ENCODE measurements around the gene RIPK3. TPM values are rescaled to one million over a fixed set of nuclear protein-coding genes. Genes with fewer than 3 reads are reported as not detected.

RIPK3 gene
- total and polyA plus RNA-seq, 4 experiments from 2014 or later = 6.2 to 63.5 (median 39.8) TPM

DNA sequence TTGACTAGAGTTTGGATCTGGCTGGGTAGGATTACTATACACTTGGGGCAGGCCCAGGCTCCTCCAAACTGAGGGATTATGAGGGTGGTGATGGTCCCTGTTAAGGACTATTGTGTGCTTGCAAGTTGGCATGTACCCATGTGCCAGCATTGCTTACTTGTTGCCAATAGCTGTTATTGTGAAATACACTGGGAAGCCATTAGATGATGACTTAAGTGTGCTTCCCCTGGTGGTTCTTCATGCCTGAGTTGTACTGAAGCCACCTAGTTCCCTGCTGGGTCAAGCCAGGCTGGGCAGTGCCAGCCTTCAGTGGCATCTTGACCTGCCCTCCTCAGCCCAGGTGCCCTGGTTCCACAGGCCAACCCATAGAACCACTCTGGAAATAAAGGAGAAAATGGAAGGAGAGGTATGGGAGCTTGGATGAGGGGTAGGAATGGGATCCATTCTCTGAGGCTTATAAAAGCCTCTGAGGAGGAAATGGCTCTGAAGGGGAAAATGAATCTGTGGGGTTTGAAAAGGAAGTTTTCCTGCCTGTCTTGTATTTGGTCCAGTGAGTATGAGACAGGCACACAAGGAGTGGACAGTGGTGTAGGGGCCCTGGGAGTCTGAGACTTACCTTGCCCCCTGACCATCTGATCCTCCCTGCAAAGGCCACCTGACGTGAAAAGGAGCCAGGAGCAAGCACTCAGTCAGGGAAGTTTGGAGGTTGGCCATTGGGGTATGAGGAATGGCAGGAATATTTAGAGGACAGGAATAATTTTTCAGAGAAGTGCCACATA is 27.8 kb downstream of the RIPK3 start:
- no peaks in the 10 kb centered on the region for H3K27me3 ChIP-seq (ENCODE audit: insufficient read depth, low read length)
- Mint-ChIP-seq H3K4me1 (peaks cover 58 to 85% (median 73%) of the 10 kb centered on the region in 4 donors), H3K9me3 (peaks cover 0 to 1% (median 0%) of the 10 kb centered on the region in 8 donors), H3K36me3 (peaks cover 6 to 11% of the 10 kb centered on the region in 2 donors), H3K4me3 (peak overlapping the region; percentile 83 to 94 (median 88)), H3K27me3 (no peaks in the 10 kb centered on the region), H3K27ac (peak overlapping the region; percentile 90 to 97 (median 95))
- H3K27ac ChIP-seq (ENCODE audit: low read depth, low read length) = peak overlapping the region; percentile 72
- POLR2A ChIA-PET (ENCODE audit: partially characterized antibody) = interaction anchor here (0.8 to 8.5 kb wide), 19 partner anchors 9 to 303 kb away, joined by 3 to 108 read pairs (median 11); partner anchors contain the start of genes CBLN3, CHMP4A, DCAF11 and DHRS1
- peaks cover 71% of the 10 kb centered on the region for H3K4me1 ChIP-seq (ENCODE audit: insufficient read depth, low read length)
- peak overlapping the region; percentile 55 to 58 for H3K4me3 ChIP-seq (ENCODE audit: low read length in 2 of 2)
- intact Hi-C loops (cut with micrococcal nuclease) = loop anchor here (1.0 to 5.0 kb wide), 3 partner anchors 20 to 120 kb away; partner anchors contain the start of gene TINF2
- DNase-seq = peak in 2 of 5 donors; percentile 27 to 51
- CTCF ChIA-PET (ENCODE audit: partially characterized antibody) = interaction anchor here (0.9 to 18.5 kb wide), 7 partner anchors 13 to 120 kb away, joined by 3 to 556 read pairs (median 24); partner anchors contain the start of genes ADCY4, DHRS1, NOP9 and RIPK3
- no peaks in the 10 kb centered on the region for H3K9me3 ChIP-seq (ENCODE audit: control insufficient read depth in 1 of 2, low read length in 2 of 2)
- peaks cover 8% of the 10 kb centered on the region for H3K36me3 ChIP-seq (ENCODE audit: insufficient read depth, low read length)

DNA sequence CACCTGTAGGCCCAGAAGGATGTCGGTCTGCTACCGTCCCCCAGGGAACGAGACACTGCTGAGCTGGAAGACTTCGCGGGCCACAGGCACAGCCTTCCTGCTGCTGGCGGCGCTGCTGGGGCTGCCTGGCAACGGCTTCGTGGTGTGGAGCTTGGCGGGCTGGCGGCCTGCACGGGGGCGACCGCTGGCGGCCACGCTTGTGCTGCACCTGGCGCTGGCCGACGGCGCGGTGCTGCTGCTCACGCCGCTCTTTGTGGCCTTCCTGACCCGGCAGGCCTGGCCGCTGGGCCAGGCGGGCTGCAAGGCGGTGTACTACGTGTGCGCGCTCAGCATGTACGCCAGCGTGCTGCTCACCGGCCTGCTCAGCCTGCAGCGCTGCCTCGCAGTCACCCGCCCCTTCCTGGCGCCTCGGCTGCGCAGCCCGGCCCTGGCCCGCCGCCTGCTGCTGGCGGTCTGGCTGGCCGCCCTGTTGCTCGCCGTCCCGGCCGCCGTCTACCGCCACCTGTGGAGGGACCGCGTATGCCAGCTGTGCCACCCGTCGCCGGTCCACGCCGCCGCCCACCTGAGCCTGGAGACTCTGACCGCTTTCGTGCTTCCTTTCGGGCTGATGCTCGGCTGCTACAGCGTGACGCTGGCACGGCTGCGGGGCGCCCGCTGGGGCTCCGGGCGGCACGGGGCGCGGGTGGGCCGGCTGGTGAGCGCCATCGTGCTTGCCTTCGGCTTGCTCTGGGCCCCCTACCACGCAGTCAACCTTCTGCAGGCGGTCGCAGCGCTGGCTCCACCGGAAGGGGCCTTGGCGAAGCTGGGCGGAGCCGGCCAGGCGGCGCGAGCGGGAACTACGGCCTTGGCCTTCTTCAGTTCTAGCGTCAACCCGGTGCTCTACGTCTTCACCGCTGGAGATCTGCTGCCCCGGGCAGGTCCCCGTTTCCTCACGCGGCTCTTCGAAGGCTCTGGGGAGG is 28.9 kb downstream of the RIPK3 start, which contains the start of gene LTB4R:
TSS of gene LTB4R (plus strand) at position 857 of the 959 bp plus-strand sequence. CDS start 4,150 bp downstream, outside the sequence.
- peak; percentile 73 to 79 (median 77) for DNase-seq
- H3K27ac Mint-ChIP-seq = peak within 1 kb of the TSS; percentile 90 to 97 (median 95)
- Histone ChIP-seq H3K9me3 (ENCODE audit: control insufficient read depth in 1 of 2, low read length in 2 of 2) (no peaks in the 10 kb centered on the region), H3K4me1 (ENCODE audit: insufficient read depth, low read length) (peaks cover 71% of the 10 kb centered on the region), H3K27ac (ENCODE audit: low read depth, low read length) (peak within 1 kb of the TSS; percentile 72), H3K36me3 (ENCODE audit: insufficient read depth, low read length) (peaks cover 19% of the 10 kb centered on the region), H3K27me3 (ENCODE audit: insufficient read depth, low read length) (no peaks in the 10 kb centered on the region), H3K4me3 (ENCODE audit: low read length in 2 of 2) (peak within 1 kb of the TSS; percentile 55 to 58)
- intact Hi-C loops (cut with micrococcal nuclease) = loop anchor here (1.0 to 5.0 kb wide), 4 partner anchors 12 to 121 kb away; partner anchors contain the start of genes DHRS1, NOP9 and TINF2
- ChIA-PET CTCF (ENCODE audit: partially characterized antibody) (interaction anchor here (0.7 to 18.5 kb wide), 12 partner anchors 12 to 230 kb away, joined by 3 to 556 read pairs (median 28); partner anchors contain the start of genes ADCY4, DHRS1, MDP1 and NOP9), POLR2A (ENCODE audit: partially characterized antibody) (interaction anchor here (0.6 to 8.5 kb wide), 31 partner anchors 11 to 302 kb away, joined by 3 to 108 read pairs (median 6); partner anchors contain the start of genes CBLN3, CHMP4A, DCAF11 and DHRS1)
- peaks cover 58 to 89% (median 72%) of the 10 kb centered on the region in 4 donors for H3K4me1 Mint-ChIP-seq
- peaks cover 17 to 22% of the 10 kb centered on the region in 2 donors for H3K36me3 Mint-ChIP-seq
- H3K27me3 Mint-ChIP-seq = no peaks in the 10 kb centered on the region
- peak within 1 kb of the TSS; percentile 83 to 94 (median 88) for H3K4me3 Mint-ChIP-seq
- H3K9me3 Mint-ChIP-seq = peaks cover 0 to 1% (median 0%) of the 10 kb centered on the region in 8 donors

DNA sequence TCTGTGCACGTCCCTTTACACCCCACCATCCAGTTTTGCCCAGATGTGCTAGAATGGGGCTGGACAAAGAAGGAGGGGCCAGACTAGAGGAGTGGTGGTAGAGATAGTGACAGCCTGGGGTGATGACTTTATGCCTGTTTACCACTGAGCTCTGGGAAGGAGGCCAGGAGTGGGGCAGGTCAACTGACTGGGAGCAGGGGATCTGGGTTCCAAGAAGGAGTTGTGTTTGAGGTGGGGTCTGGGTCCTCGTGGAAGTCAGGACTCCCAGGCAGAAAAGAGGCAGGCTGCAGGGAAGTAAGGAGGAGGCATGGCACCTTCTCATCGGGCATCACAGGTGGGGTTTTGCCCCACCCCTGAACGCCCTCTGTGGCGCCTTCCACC is 29.5 kb downstream of the RIPK3 start:
- peaks cover 69% of the 10 kb centered on the region for H3K4me1 ChIP-seq (ENCODE audit: insufficient read depth, low read length)
- H3K4me1 Mint-ChIP-seq = peaks cover 53 to 89% (median 67%) of the 10 kb centered on the region in 4 donors
- H3K36me3 Mint-ChIP-seq = peaks cover 24 to 28% of the 10 kb centered on the region in 2 donors
- intact Hi-C loops (cut with micrococcal nuclease) = loop anchor here (1.0 to 5.0 kb wide), 2 partner anchors 11 to 122 kb away; partner anchors contain the start of genes DHRS1 and NOP9
- no peaks in the 10 kb centered on the region for H3K27me3 Mint-ChIP-seq
- CTCF ChIA-PET (ENCODE audit: partially characterized antibody) = interaction anchor here (0.7 to 18.5 kb wide), 11 partner anchors 11 to 230 kb away, joined by 3 to 556 read pairs (median 33); partner anchors contain the start of genes ADCY4, DHRS1, MDP1 and NOP9
- peak overlapping the region; percentile 72 for H3K27ac ChIP-seq (ENCODE audit: low read depth, low read length)
- no peaks in the 10 kb centered on the region for H3K9me3 ChIP-seq (ENCODE audit: control insufficient read depth in 1 of 2, low read length in 2 of 2)
- H3K9me3 Mint-ChIP-seq = peaks cover 0 to 1% (median 0%) of the 10 kb centered on the region in 8 donors
- DNase-seq = peak in 1 of 5 donors; percentile 34
- no peaks in the 10 kb centered on the region for H3K27me3 ChIP-seq (ENCODE audit: insufficient read depth, low read length)
- POLR2A ChIA-PET (ENCODE audit: partially characterized antibody) = interaction anchor here (0.6 to 8.5 kb wide), 25 partner anchors 10 to 229 kb away, joined by 3 to 108 read pairs (median 6); partner anchors contain the start of genes CBLN3, CHMP4A, DCAF11 and DHRS1
- peak overlapping the region; percentile 81 to 96 (median 93) for H3K27ac Mint-ChIP-seq
- peak overlapping the region; percentile 32 to 58 for H3K4me3 ChIP-seq (ENCODE audit: low read length in 2 of 2)
- peaks cover 25% of the 10 kb centered on the region for H3K36me3 ChIP-seq (ENCODE audit: insufficient read depth, low read length)
- peak overlapping the region; percentile 71 to 88 (median 86) for H3K4me3 Mint-ChIP-seq

DNA sequence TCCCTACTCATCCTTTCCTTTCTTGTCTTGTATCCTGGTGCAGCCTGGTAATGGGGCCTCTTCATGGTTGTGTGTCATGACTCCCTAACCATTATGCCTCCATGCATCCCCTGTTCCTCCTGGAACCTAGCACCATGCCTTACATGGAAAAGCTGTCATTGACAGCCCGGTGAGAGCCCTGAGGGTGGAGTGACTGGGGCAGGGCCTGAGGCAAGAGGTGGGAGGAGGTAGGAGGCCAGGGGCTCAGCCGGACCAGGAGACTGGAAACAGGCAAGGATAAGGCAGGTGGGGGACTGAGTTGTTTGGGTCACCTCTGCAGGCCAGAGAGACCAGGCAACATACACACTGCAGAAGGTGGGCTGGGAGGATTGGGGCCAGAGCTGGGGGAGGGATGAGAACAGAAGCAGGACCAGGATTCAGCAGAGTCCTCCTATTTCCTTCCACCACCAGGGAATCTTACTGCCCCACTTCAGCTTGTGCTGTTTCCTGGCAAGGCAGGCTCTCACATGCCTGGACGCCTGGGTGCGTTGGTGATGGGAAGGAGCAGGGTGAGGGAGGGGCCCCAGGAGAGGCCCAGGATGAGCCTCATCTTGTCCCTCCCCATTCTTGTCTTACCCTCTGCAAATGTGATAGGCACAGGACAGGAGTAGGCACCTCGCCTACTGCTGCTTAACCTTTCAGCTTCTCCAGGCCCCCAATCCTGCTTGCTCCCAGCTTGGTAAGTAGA is 30.1 kb downstream of the RIPK3 start, which contains the start of gene LTB4R2:
TSS of gene LTB4R2 (plus strand) at position 603 of the 727 bp plus-strand sequence. CDS start 525 bp downstream, outside the sequence.
- Mint-ChIP-seq H3K9me3 (peaks cover 0 to 1% (median 0%) of the 10 kb centered on the region in 8 donors), H3K4me3 (peak within 1 kb of the TSS; percentile 83 to 89 (median 87)), H3K27ac (peak within 1 kb of the TSS; percentile 81 to 96 (median 93))

DNA sequence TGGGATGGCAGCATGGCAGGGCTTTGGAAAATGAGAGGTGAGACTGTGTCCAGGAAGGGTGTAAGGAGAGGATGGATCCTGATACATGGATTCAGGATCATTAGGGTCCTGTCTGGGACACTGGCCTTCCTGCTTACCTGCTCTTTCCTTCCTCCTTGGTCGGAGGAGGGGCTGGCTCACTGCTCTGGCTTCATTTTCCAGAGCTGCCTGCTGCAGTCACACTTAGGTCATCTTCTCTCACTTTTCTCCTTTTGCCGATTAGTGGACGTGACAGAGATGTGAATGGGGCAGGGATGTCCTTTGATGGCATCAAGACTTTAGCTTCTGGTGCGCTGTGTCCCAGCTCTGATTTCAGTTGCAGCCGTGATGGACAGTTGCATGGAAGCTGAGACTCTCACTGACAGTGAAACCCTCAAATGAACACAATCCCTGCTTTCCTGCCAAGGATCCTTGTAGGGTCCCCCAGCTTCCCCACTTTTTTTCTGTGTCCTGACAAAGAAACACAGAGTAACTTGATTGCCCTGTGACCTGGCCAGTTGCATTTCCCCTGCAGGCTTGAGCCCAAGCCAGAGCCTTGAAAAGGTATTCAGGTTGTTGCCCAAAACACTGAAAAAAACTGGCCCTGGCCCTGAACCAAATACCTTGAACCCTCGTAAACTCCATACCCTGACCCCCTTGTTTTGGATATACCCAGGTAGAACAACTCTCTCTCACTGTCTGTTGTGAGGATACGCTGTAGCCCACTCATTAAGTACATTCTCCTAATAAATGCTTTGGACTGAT is 31.3 kb downstream of the RIPK3 start:
- POLR2A ChIA-PET (ENCODE audit: partially characterized antibody) = interaction anchor here (0.7 to 8.5 kb wide), 20 partner anchors 9 to 193 kb away, joined by 3 to 108 read pairs (median 6); partner anchors contain the start of genes ADCY4, CBLN3, CHMP4A and DCAF11

More for the DNA sequence above, 30.1 kb downstream of the RIPK3 start, which contains the start of gene LTB4R2:
- H3K36me3 ChIP-seq (ENCODE audit: insufficient read depth, low read length) = peaks cover 31% of the 10 kb centered on the region
- H3K27ac ChIP-seq (ENCODE audit: low read depth, low read length) = peak within 1 kb of the TSS; percentile 72
- peaks cover 29 to 34% of the 10 kb centered on the region in 2 donors for H3K36me3 Mint-ChIP-seq
- ChIA-PET CTCF (ENCODE audit: partially characterized antibody) (interaction anchor here (0.7 to 18.5 kb wide), 14 partner anchors 8 to 229 kb away, joined by 3 to 556 read pairs (median 28); partner anchors contain the start of genes ADCY4, CBLN3, DHRS1 and KHNYN), POLR2A (ENCODE audit: partially characterized antibody) (interaction anchor here (0.6 to 8.5 kb wide), 21 partner anchors 10 to 195 kb away, joined by 3 to 108 read pairs (median 11); partner anchors contain the start of genes CBLN3, CHMP4A, DCAF11 and DHRS1)
- intact Hi-C loops (cut with micrococcal nuclease) = loop anchor here (1.0 to 5.0 kb wide), 2 partner anchors 10 to 123 kb away; partner anchors contain the start of genes DHRS1 and NOP9
- peaks cover 47 to 87% (median 62%) of the 10 kb centered on the region in 4 donors for H3K4me1 Mint-ChIP-seq
- peak within 1 kb of the TSS; percentile 32 to 58 for H3K4me3 ChIP-seq (ENCODE audit: low read length in 2 of 2)
- no peaks in the 10 kb centered on the region for H3K9me3 ChIP-seq (ENCODE audit: control insufficient read depth in 1 of 2, low read length in 2 of 2)
- no peaks in the 10 kb centered on the region for H3K27me3 ChIP-seq (ENCODE audit: insufficient read depth, low read length)
- H3K4me1 ChIP-seq (ENCODE audit: insufficient read depth, low read length) = peaks cover 63% of the 10 kb centered on the region
- no peak for DNase-seq
- no peaks in the 10 kb centered on the region for H3K27me3 Mint-ChIP-seq

More for the DNA sequence above, 31.3 kb downstream of the RIPK3 start:
- no peak for DNase-seq
- no peak overlapping the region for H3K4me3 ChIP-seq (ENCODE audit: low read length in 2 of 2)
- intact Hi-C loops (cut with micrococcal nuclease) = loop anchor here (1.0 kb wide), 1 partner anchor 37 kb away; the partner anchor contains the start of gene RABGGTA
- H3K27ac Mint-ChIP-seq = peak overlapping the region; percentile 52 to 96 (median 84)
- no peaks in the 10 kb centered on the region for H3K9me3 ChIP-seq (ENCODE audit: control insufficient read depth in 1 of 2, low read length in 2 of 2)
- no peaks in the 10 kb centered on the region for H3K27me3 Mint-ChIP-seq
- peaks cover 41 to 46% of the 10 kb centered on the region in 2 donors for H3K36me3 Mint-ChIP-seq
- H3K9me3 Mint-ChIP-seq = peaks cover 0 to 1% (median 0%) of the 10 kb centered on the region in 8 donors
- no peaks in the 10 kb centered on the region for H3K27me3 ChIP-seq (ENCODE audit: insufficient read depth, low read length)
- CTCF ChIA-PET (ENCODE audit: partially characterized antibody) = interaction anchor here (0.5 to 18.5 kb wide), 40 partner anchors 9 to 1449 kb away, joined by 3 to 556 read pairs (median 5); partner anchors contain the start of genes ADCY4, CBLN3, CHMP4A and DCAF11
- H3K4me3 Mint-ChIP-seq = peak overlapping the region; percentile 1 to 79 (median 44)
- H3K4me1 ChIP-seq (ENCODE audit: insufficient read depth, low read length) = peaks cover 52% of the 10 kb centered on the region
- H3K27ac ChIP-seq (ENCODE audit: low read depth, low read length) = peak overlapping the region; percentile 72
- peaks cover 43% of the 10 kb centered on the region for H3K36me3 ChIP-seq (ENCODE audit: insufficient read depth, low read length)
- H3K4me1 Mint-ChIP-seq = peaks cover 36 to 75% (median 51%) of the 10 kb centered on the region in 4 donors

Measured in CD4-positive, alpha-beta memory T cell (primary cell).